HG02642 (cell line): ENCODE results near the gene RPS21.

Experiments
- ATAC-seq: cut with Tn5 transposase; IDR thresholded peaks from one replicate; pipeline ENCODE4 v1.9.1; 2021; ENCODE audit warnings: mild to moderate bottlenecking; ENCODE audit not compliant: unreplicated experiment, poor library complexity

RPS21 gene

DNA sequence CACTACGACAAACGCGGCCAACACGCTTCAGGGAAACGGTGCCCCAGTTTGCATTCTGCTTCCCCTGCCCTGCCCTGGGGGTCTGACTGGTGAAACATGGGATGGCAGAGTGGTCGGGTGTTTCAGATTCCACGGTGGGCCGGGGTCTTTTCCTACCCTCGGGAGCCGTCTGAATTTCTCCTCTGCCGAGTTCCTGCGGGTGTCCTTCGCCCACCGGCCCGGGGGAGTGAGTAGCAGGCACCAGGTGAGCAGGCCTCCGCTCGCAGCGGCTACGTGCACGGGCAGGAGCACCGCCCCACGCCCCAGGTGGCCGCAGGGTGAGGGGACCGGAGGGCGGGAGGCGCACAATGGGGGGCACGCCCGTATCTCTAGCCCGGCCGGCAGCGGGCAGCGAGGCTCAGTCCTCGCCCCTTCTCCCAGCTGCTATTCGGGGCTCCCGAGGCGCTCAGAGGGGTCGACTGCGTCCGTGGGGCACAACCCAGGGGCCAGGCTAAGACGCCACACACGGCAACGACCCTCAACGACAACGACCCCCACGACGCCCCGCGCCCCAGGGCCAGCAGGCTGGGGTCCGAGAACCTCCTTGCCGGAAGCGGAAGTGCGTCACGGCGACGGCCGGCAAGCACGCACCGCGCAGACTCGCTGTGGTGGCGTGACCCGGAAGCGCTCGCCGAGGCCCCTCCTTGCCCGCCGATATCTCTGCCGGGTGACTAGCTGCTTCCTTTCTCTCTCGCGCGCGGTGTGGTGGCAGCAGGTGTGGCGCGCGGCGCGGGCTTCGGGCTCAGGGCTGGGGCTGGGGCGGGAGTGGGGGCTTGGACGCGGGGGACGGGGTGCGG lies at the start of gene RPS21:
RPS21 (plus strand) TSS at position 721 of the 836 bp plus-strand sequence. CDS start 236 bp downstream, outside the sequence.
- peak; percentile 84 for ATAC-seq

DNA sequence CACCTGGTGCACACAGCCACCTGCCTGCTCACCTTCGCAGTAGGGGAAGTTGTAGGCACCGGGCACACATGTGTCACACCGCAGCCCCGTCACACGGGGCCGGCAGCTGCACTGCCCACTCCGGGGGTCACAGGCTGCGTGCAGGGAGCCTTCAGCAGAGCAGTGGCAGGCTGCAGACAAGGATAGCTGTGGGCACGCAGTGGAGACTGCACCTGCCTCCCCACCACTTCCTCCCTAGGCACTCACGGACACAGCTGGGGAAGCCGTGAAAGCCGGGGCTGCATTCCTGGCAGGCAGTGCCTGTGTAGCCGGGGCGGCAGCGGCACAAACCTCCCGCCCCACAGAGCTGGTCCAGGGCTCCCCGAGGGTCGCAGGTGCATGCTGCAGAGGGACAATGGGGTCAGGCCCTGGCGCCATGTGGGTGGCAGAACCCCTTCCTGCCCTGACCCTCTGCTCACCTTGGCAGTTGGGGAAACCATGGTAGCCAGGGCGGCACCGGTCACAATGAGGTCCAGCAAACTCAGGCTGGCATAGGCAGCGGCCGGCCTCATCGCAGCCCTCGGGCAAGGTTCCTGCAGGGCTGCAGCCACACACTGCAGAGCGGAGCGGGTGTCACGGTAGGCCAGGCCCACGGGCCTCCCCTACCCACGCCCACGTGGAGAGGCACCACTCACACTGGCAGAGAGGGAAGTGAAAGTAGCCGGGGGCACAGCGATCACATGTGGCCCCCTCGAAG lies 49.2 kb upstream of the RPS21 start:
- peak; percentile 45 for ATAC-seq

DNA sequence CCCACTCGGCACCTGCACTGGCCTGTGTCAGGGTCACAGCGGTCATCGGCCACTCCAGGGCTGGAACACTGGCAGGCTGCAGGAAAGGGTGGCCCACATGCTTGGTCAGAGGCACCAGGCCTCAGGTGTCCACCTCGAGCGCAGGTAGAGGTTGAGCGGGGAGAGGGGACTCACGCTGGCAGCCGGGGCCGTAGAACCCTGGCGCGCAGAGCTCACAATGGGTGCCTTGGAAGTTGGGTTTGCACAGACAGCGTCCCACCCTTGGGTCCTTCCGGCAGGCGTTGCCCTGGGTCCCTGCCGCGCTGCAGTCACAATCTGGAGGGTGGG lies 48.6 kb upstream of the RPS21 start:
- no peak for ATAC-seq

DNA sequence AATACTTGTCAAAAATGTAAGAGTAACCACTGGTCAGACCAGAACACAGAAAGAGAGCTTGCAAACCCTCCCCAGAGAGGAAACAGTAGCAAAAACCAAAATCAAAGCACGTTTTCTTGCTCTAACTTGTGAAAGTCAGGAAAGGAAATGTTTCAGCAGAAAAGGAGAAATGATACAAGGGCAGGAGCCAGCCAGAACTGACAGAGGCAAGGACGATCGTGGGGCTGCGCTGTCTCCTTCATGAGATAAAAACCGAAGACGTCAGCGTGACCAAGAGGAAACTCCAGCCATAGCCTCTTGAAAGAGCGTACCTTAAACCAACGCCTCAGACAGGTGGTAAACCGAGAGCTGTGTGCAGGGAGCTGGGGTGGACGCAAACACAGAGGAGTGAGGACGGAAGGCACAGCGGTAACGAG lies 47.2 kb upstream of the RPS21 start:
- ATAC-seq, result peak; percentile 63

DNA sequence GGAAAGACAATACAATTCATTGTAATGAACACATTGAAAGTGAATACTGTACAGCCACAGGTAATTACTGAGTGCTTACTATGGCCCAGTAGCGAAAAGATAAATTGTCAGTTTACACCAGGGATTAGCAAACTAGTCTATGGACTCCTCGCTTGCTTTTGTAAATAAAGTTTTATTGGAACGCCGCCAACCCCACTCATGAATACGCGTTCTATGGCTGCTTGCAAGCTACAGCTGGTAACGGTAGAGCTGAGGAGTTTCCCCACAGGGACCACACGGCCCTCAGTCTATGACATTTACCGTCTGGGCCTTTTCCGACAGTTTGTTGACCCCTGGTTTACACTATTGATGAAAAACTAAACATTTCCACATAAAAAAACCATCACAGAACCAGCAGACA lies 44.0 kb upstream of the RPS21 start:
- no peak for ATAC-seq

DNA sequence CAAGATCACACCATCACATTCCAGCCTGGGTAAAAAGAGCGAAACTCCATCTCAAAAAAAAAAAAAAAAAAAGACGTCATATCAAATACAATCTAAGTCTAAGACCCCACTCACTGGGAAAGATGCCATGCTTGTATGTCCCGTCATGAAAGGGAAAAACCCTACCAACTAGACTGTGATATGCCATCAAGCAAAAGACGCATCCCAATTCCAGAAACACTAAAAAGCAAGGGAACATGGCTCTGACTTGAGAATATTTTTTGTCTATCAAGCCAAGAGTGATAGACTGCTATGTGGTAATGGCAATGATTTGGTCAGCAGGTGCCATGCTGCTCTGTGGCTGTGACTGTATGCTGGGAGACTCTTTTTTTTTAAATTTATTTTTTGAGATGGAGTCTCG lies 42.8 kb upstream of the RPS21 start:
- ATAC-seq, result no peak

DNA sequence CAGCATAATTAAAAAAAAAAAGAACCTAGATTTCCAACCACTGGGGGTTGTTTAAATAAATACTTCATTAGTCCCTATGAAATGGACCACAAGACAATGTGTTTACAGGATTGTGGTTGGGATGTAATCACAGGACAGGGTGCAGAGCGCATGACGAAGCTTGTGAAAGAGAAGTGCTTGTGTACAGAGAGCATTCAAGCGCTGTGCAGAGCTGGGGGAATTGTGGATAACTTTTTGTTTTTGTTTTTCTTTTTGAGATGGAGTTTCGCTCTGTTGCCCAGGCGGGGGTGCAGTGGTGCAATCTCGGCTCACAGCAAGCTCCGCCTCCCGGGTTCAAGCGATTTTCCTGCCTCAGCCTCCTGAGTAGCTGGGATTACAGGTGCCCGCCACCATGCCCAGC lies 42.1 kb upstream of the RPS21 start:
- ATAC-seq, result no peak

DNA sequence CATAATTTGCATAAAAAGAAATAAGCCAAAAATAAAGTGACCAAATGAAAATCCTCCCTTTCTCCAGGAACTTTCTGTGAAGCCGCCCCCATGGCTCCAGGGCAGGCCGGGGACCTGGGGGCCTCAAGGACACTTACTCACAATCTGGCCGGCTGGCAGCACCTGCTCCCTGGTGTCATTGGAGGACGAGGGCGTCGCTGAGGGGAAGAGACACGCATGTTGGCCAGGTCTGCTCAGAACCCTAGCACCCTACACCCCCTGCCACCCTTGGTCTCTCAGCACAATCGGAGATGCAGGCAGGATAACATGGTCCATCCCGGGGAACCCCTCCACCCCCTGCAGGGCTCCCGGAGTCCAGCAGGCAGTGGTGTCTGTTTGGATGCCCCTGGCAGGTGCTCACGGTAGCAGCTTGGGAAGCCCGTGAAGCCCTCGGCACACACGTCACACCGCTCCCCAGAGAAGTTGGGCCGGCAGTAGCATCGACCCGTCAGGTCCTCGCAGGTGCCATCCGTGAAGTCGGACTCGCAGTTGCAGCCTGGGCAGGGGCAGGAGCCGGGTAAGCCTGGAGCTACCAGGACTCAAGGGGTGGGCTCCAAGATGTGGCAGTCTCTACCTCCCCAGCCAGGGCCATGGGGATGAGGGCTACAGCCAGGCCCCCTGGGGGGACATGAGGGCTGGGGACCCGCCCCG lies 41.1 kb upstream of the RPS21 start:
- no peak for ATAC-seq

DNA sequence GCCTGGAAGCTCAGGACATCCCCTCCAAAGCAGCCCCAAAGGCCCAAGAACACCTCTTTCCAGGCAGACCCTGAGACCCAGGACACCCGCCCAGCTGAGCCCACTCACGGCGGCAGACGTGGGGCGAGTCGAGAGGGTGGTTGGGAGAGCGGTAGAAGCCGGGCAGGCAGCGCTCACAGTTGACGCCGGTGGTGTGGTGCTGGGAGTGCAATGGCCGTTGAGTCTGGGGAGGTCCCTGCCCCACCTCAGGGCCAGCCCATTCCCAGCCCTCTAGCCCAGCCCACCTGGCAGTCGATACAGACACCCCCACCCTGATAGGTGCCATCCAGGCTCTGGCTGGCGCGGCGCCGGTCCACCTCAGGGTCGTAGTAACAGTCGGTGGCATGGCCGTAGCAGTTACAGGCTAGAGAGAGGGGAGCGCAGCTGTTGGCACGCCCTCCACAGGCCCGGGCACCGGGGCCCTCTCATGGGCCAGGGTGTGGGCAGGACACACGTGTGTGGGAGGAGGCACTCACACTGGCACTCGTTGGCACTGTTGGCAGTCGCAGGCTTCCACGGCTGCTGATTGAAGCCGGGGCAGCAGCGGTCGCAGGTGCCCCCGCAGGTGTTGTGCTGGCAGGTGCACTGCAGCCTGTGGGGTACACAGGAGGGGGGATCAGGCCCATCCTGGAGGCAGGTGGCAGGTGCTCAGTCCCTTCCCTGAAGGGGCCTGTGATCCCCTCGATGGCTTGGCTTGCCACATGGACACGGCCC lies 40.3 kb upstream of the RPS21 start:
- ATAC-seq, result no peak

DNA sequence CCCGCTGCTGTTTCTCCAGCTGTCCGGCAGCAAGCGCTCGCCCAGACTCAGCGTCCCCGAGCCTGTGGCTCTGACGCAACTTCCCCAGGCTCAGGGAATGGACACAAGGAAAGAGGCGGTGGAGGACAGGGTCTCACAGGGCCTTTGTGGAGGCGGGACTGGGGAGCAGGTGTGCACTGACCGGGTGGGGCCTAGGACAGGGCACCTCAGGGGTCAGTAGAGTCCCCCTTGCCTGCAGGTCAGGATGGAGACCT lies 39.8 kb upstream of the RPS21 start:
- ATAC-seq, result no peak

DNA sequence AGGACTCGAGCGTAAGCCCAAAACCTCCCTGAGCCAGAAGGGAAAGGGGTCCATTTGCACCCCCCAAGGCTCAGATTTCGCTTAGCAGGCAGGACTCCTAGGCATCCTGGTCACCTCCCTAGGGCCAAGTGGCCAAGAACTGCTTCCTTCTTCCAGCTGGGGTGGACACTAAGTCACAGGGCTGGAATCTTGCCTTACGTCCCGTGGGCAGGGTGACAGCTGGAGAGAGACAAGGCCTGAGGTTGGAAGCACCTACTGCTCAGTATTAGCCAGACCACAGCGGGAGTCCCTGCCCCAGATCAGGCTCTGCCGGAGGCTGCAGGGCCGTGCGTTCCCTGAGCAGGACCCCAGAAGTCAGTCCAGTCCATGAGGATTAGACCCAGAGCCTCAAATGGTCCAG lies 39.5 kb upstream of the RPS21 start:
- ATAC-seq, result no peak

DNA sequence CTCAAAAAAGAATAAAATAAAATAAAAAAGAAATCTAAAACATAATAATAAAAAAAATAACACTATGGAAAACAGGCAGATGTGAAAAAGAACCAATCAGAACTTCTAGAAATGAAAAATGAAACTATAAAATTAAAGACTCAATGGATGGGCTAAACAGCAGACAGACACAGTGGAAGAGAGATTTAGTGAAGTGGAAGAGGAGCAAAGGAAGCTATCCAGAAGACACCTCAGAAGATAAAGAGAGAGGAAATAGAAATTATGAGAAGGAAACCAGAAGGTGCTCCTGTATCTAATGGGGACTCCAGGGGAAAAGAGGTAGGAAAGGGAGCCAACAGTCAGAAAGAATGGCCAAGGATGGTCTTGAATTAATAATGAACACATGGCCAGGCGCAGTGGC lies 38.3 kb upstream of the RPS21 start:
- ATAC-seq, result no peak

DNA sequence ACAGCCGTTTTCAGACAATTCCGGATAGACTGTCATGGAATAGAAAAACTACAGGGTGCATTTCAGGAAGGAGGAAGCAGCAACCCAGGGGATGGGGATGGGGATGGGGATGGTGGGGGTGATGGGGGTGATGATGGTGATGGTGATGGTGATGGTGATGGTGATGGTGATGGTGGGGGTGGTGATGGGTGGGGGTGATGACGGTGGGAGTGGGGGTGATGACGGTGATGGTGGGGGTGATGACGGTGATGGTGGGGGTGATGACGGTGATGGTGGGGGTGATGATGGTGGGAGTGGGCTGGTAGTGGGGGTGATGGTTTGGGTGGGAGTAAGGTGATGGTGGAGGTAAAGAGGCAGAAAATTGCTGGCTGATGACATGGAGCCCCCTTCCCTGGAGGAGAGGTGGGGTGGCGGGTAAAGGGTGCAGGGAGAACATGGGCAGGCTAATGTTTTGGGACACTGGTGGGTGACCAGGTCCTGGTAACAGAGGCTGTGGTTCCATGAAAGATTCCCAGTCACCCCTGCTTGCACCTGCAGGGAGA lies 37.3 kb upstream of the RPS21 start:
- ATAC-seq, result no peak

DNA sequence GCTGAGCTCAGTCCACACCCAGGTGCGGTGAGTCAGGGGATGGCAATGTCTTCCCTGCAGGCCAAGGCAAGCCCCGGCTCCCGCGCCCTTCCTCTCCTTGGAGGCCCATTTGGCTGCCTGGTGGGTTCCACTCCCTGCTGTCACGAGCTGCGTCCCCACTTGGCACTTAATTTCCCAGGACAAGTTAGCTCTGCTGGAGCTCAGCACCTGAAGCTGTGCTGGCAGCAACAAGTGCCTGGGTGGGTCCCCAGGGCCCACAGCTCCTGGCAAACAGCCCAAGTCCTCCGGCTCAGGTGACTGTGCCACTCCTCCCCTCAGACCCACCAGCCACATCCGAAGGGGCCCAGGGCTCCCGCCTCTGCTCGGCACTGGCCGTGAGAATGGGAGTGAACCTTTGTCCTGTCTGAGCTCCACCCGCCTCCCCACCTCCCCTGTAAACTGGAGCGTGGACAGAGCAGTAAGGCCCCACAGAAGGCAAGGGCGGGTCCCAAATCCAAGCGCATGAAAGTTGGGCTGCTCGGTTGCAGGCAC lies 36.7 kb upstream of the RPS21 start:
- ATAC-seq, result no peak

DNA sequence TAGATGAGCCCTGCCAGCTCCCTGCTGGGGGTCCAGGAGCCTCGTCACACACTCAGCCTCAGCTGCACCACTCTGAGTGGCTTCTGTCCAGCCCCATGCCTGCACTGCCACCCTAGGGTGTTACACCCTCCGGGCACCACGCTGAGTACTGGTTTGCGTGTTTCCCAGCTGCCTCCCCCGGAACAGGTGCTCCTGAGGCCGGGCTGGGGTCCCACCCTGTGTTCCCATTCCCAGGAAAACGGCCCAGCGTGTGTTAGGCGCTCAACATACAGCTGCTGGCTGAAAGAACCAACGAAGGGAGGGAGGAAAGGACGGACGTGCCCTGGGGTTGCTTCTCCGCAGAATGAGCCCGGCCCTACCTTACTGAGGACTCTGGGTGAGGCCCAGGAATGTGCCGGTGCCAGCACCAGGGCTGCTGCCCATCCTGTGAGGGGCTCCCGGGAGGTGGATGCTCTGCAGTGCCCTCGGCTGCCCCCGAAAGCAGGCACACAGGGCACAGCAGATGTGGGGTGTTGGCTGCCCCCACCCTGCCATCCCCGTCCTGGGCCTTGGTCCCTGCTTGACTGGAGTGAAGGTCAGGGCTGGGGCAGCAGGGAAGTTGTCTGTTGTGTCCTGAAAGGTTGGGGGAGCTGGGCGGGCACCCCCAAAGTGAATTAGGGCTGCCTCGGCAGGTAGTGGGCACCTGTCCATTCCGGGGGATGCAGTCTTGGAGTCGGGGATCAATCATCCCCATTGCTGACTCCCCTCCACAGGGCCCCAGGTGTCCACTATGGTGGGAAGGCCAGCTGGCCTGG lies 36.1 kb upstream of the RPS21 start:
- no peak for ATAC-seq

DNA sequence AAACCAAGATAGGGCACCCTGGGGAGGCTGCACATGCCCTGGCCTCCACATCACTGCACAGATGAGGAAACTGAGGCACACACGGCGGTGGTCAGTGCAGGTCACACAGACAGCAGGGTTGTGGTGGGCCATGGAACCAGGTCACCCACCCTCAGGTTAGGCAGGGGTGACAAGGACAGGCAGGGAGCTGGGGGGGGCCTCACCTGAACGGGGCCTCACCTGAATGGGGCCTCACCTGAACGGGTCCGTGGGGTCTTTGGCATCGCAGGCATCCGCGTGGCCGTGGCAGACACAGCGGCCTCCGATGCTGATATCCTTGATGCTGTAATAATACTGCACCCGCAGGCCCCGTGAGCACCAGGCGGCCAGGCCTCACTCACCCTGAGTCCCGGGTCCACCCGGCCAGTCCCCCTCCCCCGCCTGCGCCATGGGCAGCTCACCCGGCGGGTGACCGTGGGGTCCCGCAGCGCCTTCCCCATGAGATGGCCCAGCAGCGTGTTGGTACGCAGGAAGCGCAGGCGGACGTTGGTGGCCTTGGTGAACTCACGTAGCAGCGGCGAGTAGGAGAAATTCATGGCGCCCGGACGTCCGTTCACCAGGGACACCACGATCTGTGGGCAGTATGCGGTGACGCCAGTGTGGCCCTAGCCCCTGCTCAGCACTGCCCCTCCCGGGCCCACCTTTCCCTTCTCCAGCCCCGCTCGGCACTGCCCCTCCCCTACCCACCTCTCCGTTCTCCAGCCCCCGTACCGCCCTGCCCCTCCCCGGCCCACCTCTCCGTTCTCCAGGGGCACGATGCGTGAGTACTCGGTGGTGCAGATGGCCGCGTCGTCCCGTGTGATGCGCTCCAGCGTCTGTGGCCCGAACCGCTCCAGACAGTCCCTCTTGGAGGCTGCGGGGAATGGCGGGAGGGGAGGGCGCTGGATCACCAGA lies 35.2 kb upstream of the RPS21 start:
- no peak for ATAC-seq

DNA sequence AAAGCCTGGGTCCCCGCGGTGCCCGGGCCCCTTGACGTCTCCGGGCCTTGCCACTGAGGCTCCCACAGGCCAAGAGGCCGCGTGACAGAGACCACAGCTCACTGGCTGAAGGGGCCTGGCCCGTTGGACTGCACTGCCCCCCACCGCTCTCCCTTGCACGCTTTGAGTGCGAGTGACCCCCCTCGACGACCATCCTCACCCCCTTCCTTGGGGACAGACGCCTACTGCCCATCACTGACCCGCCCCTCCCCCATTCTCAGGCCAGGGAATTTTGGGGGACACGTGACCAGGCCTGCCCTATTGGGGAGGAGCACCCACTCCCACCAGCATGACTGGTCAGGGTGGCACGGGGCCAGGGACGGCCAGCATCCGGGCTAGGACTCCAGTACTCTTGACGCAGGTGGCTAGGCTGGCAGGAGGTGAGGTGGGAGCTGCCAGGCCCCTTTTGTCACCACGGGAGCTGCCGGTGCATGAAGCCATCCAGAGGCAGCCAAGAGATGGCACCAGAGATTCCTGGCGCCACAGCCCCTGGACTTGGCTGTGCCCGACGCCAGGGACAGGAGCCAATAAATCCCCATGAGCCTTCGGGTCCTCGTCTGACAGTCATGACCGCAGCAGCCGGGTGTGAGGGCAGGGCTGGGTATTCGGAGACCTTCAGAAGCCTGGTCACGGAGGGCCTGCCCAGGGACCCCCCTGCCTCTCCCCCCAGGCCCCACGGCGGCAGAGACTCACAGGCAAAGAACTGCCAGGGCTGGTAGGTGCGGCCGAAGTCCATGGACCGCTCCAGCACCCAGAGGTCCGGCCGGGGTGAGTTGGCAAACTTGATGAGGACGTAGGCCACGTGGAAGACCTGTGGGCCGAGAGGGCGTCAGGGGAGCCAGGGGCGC lies 34.3 kb upstream of the RPS21 start:
- no peak for ATAC-seq
